Measurements from ENCODE around the gene AIRE. TPM values are rescaled to one million over a fixed set of nuclear protein-coding genes. Genes with fewer than 3 reads are reported as not detected.

Gene AIRE
- polyA plus RNA-seq: not detected in 2 replicates

DNA sequence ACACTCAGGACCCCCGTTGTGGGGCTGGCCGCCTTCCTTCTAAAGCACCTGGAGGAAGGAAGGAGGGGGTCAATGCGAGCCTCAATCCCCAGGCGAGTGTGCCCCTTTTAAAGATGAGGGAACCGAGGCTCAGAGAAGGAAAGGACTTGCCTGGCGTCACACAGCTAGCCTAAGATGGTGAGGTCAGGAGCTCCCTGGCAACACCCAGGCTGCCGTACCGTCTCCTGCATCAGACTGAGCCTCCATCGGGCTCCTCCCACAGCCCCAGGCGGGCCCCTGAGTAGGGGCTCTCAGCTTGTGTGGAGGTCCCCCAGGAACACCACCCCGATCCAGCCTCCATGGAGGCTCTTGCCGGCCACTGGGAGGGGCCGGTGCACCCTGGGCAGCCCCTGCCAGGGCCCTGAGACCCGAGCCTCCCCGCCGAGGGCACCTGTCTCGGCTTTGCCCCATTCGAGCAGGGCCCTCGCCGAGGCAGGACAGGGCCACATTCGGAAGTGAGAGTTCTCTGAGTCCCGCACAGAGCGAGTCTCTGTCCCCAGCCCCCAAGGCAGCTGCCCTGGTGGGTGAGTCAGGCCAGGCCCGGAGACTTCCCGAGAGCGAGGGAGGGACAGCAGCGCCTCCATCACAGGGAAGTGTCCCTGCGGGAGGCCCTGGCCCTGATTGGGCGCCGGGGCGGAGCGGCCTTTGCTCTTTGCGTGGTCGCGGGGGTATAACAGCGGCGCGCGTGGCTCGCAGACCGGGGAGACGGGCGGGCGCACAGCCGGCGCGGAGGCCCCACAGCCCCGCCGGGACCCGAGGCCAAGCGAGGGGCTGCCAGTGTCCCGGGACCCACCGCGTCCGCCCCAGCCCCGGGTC lies at the start of gene AIRE:
TSS of gene AIRE (plus strand) at position 739 of the 855 bp plus-strand sequence. CDS start 131 bp downstream, outside the sequence.

DNA sequence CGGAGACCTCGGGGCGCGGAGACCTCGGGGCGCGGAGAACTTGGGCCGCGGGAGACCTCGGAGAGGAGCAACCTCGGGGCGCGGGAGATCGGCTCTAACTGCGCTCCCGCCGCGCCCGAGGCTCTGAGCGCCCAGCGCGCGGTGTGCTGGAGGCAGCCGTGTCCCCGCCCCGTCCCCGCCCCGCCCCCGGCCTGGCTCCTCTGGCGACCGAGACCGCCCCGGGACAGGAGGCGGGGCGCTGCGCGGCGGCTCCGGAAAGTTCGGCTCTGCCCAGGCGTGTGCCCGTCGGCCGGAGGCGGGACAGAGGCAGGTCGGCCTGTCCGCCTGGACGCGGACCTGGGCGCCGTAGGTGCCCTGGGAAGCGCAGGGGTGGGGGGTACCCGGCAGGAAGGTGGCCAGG lies 44.8 kb upstream of the AIRE start, which contains the start of gene ICOSLG:
TSS of gene ICOSLG (minus strand) at position 102 of the 400 bp plus-strand sequence. CDS start 126 bp downstream, outside the sequence.

DNA sequence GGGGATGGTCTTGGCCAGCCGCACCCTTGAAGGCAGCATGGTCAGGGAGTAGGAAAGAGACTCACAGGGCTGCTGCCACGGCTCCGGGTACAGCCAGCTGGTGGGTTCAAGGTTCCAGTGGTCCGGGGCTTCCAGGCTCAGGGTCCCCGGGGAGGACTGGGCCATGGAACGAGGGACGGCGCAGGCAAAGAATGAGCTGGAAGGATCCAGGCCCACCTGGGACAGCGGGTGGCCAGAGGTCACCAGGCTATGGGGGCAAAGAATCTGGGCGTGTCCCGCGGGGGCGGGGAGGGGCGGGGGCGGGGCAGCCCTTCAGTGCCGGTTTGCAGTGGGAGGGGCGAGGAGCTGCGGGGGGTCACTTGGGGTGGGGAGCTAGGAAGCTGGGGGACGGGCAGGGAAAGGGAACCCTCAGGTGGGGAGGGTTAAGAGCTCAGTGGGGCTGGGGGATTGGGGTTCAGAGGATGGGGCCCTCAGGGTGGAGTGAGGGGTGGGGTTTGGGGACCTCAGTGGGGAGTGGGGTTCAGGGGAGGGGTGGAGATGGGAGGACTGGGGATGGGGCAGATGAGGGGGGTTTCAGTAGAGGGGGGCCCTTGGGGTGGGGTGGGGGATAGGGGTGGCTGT lies 23.9 kb upstream of the AIRE start, which contains the start of gene DNMT3L:
TSS of gene DNMT3L (minus strand) at position 223 of the 621 bp plus-strand sequence. CDS start 638 bp downstream, outside the sequence.

DNA sequence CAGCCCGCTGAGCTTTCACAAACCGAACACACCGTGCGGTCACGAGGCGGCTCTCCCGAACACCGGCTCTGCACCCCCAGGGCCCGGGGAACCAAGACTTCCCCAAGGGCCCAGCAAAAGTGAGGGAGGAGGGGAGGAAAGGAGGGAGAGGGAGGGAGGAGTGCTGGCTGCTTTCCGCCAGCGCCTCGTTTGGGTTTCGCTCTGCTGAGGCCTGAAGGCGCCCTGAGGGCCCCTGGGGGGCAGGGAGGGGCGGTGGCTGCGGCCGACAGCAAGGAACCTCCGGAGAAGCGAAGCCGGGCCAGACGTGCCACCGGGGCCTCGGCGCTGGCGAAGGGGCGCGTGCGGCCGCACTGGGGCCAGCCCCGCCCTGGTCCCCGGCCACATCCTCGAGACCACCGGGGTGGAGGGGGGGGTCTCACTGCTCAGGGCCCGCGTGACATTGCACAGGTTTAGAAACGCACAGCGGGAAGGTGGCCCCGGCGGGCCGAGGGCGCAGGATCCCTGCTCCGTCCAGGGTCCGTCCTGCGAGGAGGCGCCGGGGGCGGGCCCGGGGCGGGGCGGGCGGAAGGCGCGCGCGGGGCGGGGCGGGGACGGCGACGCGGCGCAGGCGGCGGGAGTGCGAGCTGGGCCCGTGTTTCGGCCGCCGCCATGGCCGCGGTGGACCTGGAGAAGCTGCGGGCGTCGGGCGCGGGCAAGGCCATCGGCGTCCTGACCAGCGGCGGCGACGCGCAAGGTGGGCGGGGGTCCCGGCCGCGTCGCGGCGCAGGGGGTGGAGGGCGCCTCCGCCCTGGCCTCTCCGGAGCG lies 14.0 kb downstream of the AIRE start, which contains the start of gene PFKL:
TSS of gene PFKL (plus strand) at position 596 of the 804 bp plus-strand sequence. CDS start at position 649, 53 bp downstream.

DNA sequence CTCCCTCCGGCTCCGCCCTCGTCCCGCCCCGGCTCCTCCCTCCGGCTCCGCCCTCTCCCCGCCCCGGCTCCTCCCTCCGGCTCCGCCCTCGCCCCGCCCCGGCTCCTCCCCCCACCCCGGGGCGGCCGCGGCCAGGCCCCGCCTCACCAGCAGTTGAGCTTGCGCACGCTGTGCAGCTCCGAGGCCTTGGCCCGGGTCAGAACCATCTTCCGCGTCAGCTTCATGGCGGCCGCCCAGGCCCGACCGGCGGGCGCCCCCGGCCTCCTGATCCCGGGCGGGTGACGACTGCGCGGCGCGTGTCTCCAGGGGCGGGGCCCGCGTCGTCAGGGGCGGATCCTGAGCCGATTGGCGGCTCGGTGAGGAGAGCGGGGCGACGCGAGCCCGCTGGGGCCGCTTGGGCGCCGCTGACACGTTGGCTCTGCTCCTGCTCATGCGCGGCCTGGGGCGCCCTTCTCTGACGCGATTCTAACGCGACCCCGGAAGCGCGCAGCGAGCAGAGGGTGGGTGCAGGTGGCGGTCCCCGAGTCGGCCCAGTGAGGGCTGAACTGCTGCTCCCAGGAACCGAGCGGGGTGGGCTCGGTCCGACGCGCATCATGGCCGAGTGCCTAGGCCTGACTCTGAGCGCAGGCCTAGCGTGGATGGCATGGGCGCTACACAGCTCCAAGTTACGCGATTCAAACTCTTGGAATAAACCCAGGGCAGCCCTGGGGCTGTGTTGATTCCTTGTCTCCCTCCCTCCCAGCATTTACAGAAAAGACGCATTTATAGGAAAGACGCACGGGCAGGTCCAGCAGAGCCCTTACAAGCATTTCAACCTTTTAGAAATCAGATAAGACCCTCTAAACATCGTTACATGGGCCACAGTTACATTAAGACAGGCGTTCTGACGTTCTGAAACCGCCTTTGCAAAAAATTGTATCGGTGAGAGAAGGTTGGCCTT lies 53.6 kb downstream of the AIRE start, which contains the start of gene CFAP410:
TSS of gene CFAP410 (minus strand) at position 420 of the 940 bp plus-strand sequence. CDS start at position 224, 196 bp downstream.

Other genes with a start within 250 kb of the AIRE start
- gene PWP2, start 178.5 kb upstream of the AIRE start, polyA plus RNA-seq: 1.7 and 2.3 TPM in 2 replicates
- gene GATD3, start 152.2 kb upstream of the AIRE start, polyA plus RNA-seq: 0.97 and 6.1 TPM in 2 replicates
- gene ICOSLG, start 44.9 kb upstream of the AIRE start, polyA plus RNA-seq: 0.19 TPM in 1 of 2 replicates, not detected in the other
- not detected in 2 replicates for gene DNMT3L, start 24.0 kb upstream of the AIRE start, polyA plus RNA-seq
- gene PFKL, start 14.2 kb downstream of the AIRE start, polyA plus RNA-seq: 2.0 and 3.1 TPM in 2 replicates
- gene CFAP410, start 53.5 kb downstream of the AIRE start, polyA plus RNA-seq: 0.74 and 5.1 TPM in 2 replicates
- gene TRPM2, start 67.7 kb downstream of the AIRE start, polyA plus RNA-seq: 4.9 and 6.2 TPM in 2 replicates
- not detected in 2 replicates for gene LRRC3, start 169.6 kb downstream of the AIRE start, polyA plus RNA-seq